Osteocyte (in vitro differentiated cells): ENCODE results near the gene TAP1. TPM values are rescaled to one million over a fixed set of nuclear protein-coding genes. Genes with fewer than 3 reads are reported as not detected.

Source experiments
- DNase-seq: peaks from one replicate; pipeline ENCODE4 v3.0.0; 2021; ENCODE audit warnings: mixed read lengths; ENCODE audit not compliant: unreplicated experiment; ENCODE audit errors: extremely low spot score
- H3K27ac Mint-ChIP-seq: one replicate; pipeline ENCODE4 v1.8.0; 2021; ENCODE audit warnings: mild to moderate bottlenecking, mixed read lengths; ENCODE audit not compliant: unreplicated experiment
- H3K27me3 Mint-ChIP-seq: one replicate; pipeline ENCODE4 v1.8.0; 2021; ENCODE audit warnings: mixed read lengths; ENCODE audit not compliant: unreplicated experiment
- H3K36me3 Mint-ChIP-seq: one replicate; pipeline ENCODE4 v1.8.0; 2021; ENCODE audit warnings: mixed read lengths; ENCODE audit not compliant: unreplicated experiment
- H3K4me1 Mint-ChIP-seq: one replicate; pipeline ENCODE4 v1.8.0; 2021; ENCODE audit warnings: mixed read lengths; ENCODE audit not compliant: unreplicated experiment
- H3K4me3 Mint-ChIP-seq: one replicate; pipeline ENCODE4 v1.8.0; 2021; ENCODE audit warnings: mild to moderate bottlenecking, moderate library complexity, mixed read lengths; ENCODE audit not compliant: unreplicated experiment
- H3K9me3 Mint-ChIP-seq: one replicate; pipeline ENCODE4 v1.8.0; 2021; ENCODE audit warnings: mixed read lengths; ENCODE audit not compliant: unreplicated experiment
- CTCF ChIP-seq: fragments of 200-600 bp; sonication (generic); IDR thresholded peaks from 2 replicates; pipeline ENCODE4 v1.5.0; 2021; ENCODE audit warnings: antibody characterized with exemption, mild to moderate bottlenecking, moderate library complexity
- total RNA-seq: library from RNA; stranded (reverse); gene quantifications from 2 replicates; pipeline ENCODE4 v1.2.1, GENCODE V29; 2021

Gene TAP1
- total RNA-seq, 1 donor from 2014 or later: 33.2 TPM

DNA sequence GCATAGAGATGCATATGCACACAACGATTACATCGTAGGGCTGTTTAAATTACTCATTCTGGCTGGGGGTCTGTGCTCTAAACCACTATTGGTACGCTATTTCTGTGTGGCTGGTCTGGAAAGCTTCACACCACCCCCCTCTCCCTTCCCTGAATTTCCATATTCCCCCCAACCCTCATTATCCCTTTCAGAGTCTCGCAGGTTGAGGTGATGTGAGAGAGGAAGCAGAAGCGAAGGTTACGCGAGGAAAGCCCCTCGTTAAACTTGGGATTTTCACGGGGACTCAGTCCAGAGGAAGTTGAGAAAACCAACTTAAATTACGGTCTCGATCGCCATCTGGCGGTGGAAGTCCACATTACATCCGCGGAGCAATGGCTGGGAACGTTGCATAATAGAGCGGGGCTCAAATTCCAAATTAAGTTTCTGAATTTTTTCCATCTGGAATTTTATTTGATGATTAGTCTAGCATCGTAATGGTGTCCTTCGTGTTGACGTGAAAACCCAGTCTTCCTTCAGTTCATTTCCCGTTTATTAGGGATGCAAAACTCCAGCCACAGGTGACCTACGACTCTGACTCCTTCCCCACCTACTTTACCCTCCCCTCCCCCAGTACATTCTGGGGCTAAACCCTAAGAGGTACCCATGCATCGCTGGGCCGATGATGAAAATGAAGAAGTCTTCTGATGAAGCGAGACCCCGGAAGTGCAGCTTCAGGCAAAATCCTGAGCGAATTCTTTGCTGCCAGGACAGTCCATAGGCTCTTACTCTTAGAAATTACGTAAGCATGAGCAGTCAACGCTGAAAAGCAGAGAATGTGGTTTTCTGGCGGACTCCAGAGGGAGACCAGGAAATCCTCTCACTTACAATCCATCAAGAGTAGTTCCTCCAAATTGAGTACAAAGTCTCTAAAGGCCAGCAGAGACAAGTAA is 56.4 kb downstream of the TAP1 start:
- peaks cover 4% of the 10 kb centered on the region for H3K4me1 Mint-ChIP-seq
- H3K27ac Mint-ChIP-seq: no peak overlapping the region
- H3K27me3 Mint-ChIP-seq: peaks cover 79% of the 10 kb centered on the region

More for the DNA sequence above, 56.4 kb downstream of the TAP1 start:
- peak; percentile 88 for TF ChIP-seq CTCF
- peak overlapping the region; percentile 62 for H3K4me3 Mint-ChIP-seq
- H3K9me3 Mint-ChIP-seq: peaks cover 6% of the 10 kb centered on the region
- no peak for DNase-seq
- no peaks in the 10 kb centered on the region for H3K36me3 Mint-ChIP-seq

Other genes starting within 250 kb of the TAP1 start
- gene HLA-DQA1, start 216.3 kb downstream of the TAP1 start, total RNA-seq: not detected in 2 replicates
- not detected in 2 replicates for gene HLA-DQB1, start 187.0 kb downstream of the TAP1 start, total RNA-seq
- not detected in 2 replicates for gene HLA-DQA2, start 112.3 kb downstream of the TAP1 start, total RNA-seq
- gene HLA-DQB2, start 90.2 kb downstream of the TAP1 start, total RNA-seq: not detected in 2 replicates
- gene HLA-DOB, start 36.7 kb downstream of the TAP1 start, total RNA-seq: 0.24 and 0.57 TPM in 2 replicates
- gene TAP2, start 15.0 kb downstream of the TAP1 start, total RNA-seq: 50.1 and 51.9 TPM in 2 replicates
- 66.1 and 68.8 TPM in 2 replicates for gene PSMB8, start 9.7 kb downstream of the TAP1 start, total RNA-seq
- 20.8 and 26.2 TPM in 2 replicates for gene PSMB9, start 488 bp upstream of the TAP1 start, total RNA-seq
- gene HLA-DMB, start 87.3 kb upstream of the TAP1 start, total RNA-seq: not detected in 2 replicates
- 1.3 and 3.0 TPM in 2 replicates for gene HLA-DMA, start 99.4 kb upstream of the TAP1 start, total RNA-seq
- 166 and 168 TPM in 2 replicates for gene BRD2, start 114.9 kb upstream of the TAP1 start, total RNA-seq
- not detected in 2 replicates for gene HLA-DOA, start 155.9 kb upstream of the TAP1 start, total RNA-seq
- 1.8 and 2.0 TPM in 2 replicates for gene HLA-DPA1, start 219.9 kb upstream of the TAP1 start, total RNA-seq
- gene HLA-DPB1, start 222.3 kb upstream of the TAP1 start, total RNA-seq: 4.7 and 5.5 TPM in 2 replicates